Measurements from ENCODE around the gene SUGCT.

- TF ChIP-seq, protein P1, sequence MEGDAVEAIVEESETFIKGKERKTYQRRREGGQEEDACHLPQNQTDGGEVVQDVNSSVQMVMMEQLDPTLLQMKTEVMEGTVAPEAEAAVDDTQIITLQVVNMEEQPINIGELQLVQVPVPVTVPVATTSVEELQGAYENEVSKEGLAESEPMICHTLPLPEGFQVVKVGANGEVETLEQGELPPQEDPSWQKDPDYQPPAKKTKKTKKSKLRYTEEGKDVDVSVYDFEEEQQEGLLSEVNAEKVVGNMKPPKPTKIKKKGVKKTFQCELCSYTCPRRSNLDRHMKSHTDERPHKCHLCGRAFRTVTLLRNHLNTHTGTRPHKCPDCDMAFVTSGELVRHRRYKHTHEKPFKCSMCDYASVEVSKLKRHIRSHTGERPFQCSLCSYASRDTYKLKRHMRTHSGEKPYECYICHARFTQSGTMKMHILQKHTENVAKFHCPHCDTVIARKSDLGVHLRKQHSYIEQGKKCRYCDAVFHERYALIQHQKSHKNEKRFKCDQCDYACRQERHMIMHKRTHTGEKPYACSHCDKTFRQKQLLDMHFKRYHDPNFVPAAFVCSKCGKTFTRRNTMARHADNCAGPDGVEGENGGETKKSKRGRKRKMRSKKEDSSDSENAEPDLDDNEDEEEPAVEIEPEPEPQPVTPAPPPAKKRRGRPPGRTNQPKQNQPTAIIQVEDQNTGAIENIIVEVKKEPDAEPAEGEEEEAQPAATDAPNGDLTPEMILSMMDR (conservative IDR thresholded peaks at IDR 0.05; ENCODE audit: low read depth, low read length) = no peak
- no peak for TF ChIP-seq EZH2 (IDR thresholded peaks at IDR 0.05; ENCODE audit: borderline replicate concordance, low read depth, low read length, poor library complexity, severe bottlenecking)
Observed at GRCh38 chr7:40412323-40412722, 277.5 kb downstream of the SUGCT start.

All from A673 (cell line).